HEK293 (cell line): ENCODE measurements around the gene IGSF11.

Source experiments
- CTCF ChIA-PET: fragments of 350-600 bp; formaldehyde crosslinking; extraction: SDS; loops from one replicate; lab custom pipeline; 2021; ENCODE audit warnings: antibody characterized with exemption; lab: Yijun Ruan, JAX
- POLR2A ChIA-PET: fragments of 300-600 bp; formaldehyde crosslinking; extraction: SDS; loops from one replicate; lab custom pipeline; 2020; ENCODE audit warnings: antibody characterized with exemption, inconsistent platforms; lab: Yijun Ruan, JAX
- H3K27ac ChIP-seq: fragments of 200-500 bp; sonication (Bioruptor generic); 2 replicates; pipeline ENCODE4 v1.5.1; 2014; ENCODE audit warnings: low read depth, low read length, control low read depth, inconsistent platforms; ENCODE audit errors: extremely low read depth
- H3K36me3 ChIP-seq, 2 experiments: fragments of 200-500 bp in 1 of 2; sonication (Bioruptor generic) in 1 of 2; 1 replicate in 1 of 2; 2 replicates in 1 of 2; pipeline ENCODE4 v1.5.1; 2014 to 2017; ENCODE audit warnings: inconsistent platforms in 2 of 2, low read length in 2 of 2; ENCODE audit not compliant: control insufficient read depth in 2 of 2, insufficient read depth in 1 of 2
- H3K4me1 ChIP-seq: fragments of 200-500 bp; sonication (Bioruptor generic); 2 replicates; pipeline ENCODE4 v1.5.1; 2014; ENCODE audit warnings: mild to moderate bottlenecking, low read length, inconsistent platforms; ENCODE audit not compliant: control insufficient read depth, insufficient read depth
- H3K4me3 ChIP-seq: 2 replicates; pipeline ENCODE4 v1.5.1; 2011; ENCODE audit warnings: low read depth, mild to moderate bottlenecking, control low read depth, low read length, moderate library complexity
- H3K9me3 ChIP-seq: fragments of 200-500 bp; sonication (Bioruptor generic); 2 replicates; pipeline ENCODE4 v1.5.1; 2014; ENCODE audit warnings: low read depth, low read length, inconsistent platforms; ENCODE audit not compliant: control insufficient read depth, insufficient read depth
- CTCF ChIP-seq: fragments of 450-650 bp; formaldehyde crosslinking; IDR thresholded peaks from 2 replicates; pipeline ENCODE4 v1.5.1; 2016; ENCODE audit warnings: missing biosample characterization, missing genetic modification characterization
- PATZ1 ChIP-seq: fragments of 450-650 bp; formaldehyde crosslinking; IDR thresholded peaks from 2 replicates; pipeline ENCODE4 v1.5.1; 2016; ENCODE audit warnings: missing biosample characterization, missing genetic modification characterization
- RBAK ChIP-seq: fragments of 450-650 bp; formaldehyde crosslinking; IDR thresholded peaks from 2 replicates; pipeline ENCODE4 v1.5.1; 2016; ENCODE audit warnings: missing biosample characterization, missing genetic modification characterization
- SETDB1 ChIP-seq: IDR thresholded peaks from one replicate; pipeline ENCODE4 v1.6.1; 2017; ENCODE audit warnings: mild to moderate bottlenecking, low read length, moderate library complexity, mixed read lengths; ENCODE audit not compliant: insufficient read length
- TCF7L2 ChIP-seq: IDR thresholded peaks from 2 replicates; pipeline ENCODE4 v1.6.1; 2011; ENCODE audit warnings: low read depth, mild to moderate bottlenecking, inconsistent platforms, low read length, moderate library complexity, borderline replicate concordance
- ZBTB11 ChIP-seq: fragments of 450-650 bp; formaldehyde crosslinking; conservative IDR thresholded peaks from 2 replicates; pipeline ENCODE4 v1.5.1; 2016; ENCODE audit warnings: low read depth, missing biosample characterization, missing genetic modification characterization
- ZBTB26 ChIP-seq: fragments of 450-650 bp; formaldehyde crosslinking; optimal IDR thresholded peaks from 2 replicates; pipeline ENCODE3; 2016; ENCODE audit warnings: missing biosample characterization, mild to moderate bottlenecking, missing genetic modification characterization
- ZFP37 ChIP-seq: fragments of 450-650 bp; formaldehyde crosslinking; IDR thresholded peaks from 2 replicates; pipeline ENCODE4 v1.5.1; 2016; ENCODE audit warnings: missing biosample characterization, missing genetic modification characterization
- ZNF10 ChIP-seq: fragments of 450-650 bp; formaldehyde crosslinking; IDR thresholded peaks from 2 replicates; pipeline ENCODE4 v1.5.1; 2017; ENCODE audit warnings: missing biosample characterization, missing genetic modification characterization
- ZNF132 ChIP-seq: fragments of 450-650 bp; formaldehyde crosslinking; IDR thresholded peaks from 2 replicates; pipeline ENCODE4 v1.5.1; 2017; ENCODE audit warnings: missing biosample characterization, missing genetic modification characterization, borderline replicate concordance
- ZNF16 ChIP-seq: fragments of 450-650 bp; formaldehyde crosslinking; IDR thresholded peaks from 2 replicates; pipeline ENCODE4 v1.5.1; 2016; ENCODE audit warnings: low read depth, missing biosample characterization, missing genetic modification characterization
- ZNF266 ChIP-seq: fragments of 450-650 bp; formaldehyde crosslinking; IDR thresholded peaks from 2 replicates; pipeline ENCODE4 v1.5.1; 2016; ENCODE audit warnings: missing biosample characterization, missing genetic modification characterization, low read depth
- ZNF37A ChIP-seq: fragments of 450-650 bp; IDR thresholded peaks from 2 replicates; pipeline ENCODE4 v1.5.1; 2018; ENCODE audit warnings: missing biosample characterization, missing genetic modification characterization
- ZNF514 ChIP-seq: fragments of 450-650 bp; formaldehyde crosslinking; IDR thresholded peaks from 2 replicates; pipeline ENCODE4 v1.5.1; 2016; ENCODE audit warnings: missing biosample characterization, missing genetic modification characterization
- ZNF529 ChIP-seq: fragments of 450-650 bp; formaldehyde crosslinking; IDR thresholded peaks from 2 replicates; pipeline ENCODE4 v1.5.1; 2017; ENCODE audit warnings: missing genetic modification characterization, missing biosample characterization; ENCODE audit not compliant: insufficient replicate concordance
- ZNF610 ChIP-seq: fragments of 450-650 bp; formaldehyde crosslinking; IDR thresholded peaks from 2 replicates; pipeline ENCODE4 v1.5.1; 2016; ENCODE audit warnings: missing biosample characterization, missing genetic modification characterization, borderline replicate concordance
- ZNF692 ChIP-seq: fragments of 450-650 bp; formaldehyde crosslinking; IDR thresholded peaks from 2 replicates; pipeline ENCODE4 v1.5.1; 2016; ENCODE audit warnings: missing biosample characterization, missing genetic modification characterization
- ZNF747 ChIP-seq: fragments of 450-650 bp; formaldehyde crosslinking; IDR thresholded peaks from 2 replicates; pipeline ENCODE4 v1.5.1; 2016; ENCODE audit warnings: missing biosample characterization, missing genetic modification characterization
- ZSCAN23 ChIP-seq: fragments of 450-650 bp; formaldehyde crosslinking; IDR thresholded peaks from 2 replicates; pipeline ENCODE4 v1.5.1; 2016; ENCODE audit warnings: missing biosample characterization, missing genetic modification characterization

The IGSF11 gene

GRCh38 chr3:118991775-118992174, 42.9 kb downstream of the IGSF11 start (continued):
- TF ChIP-seq ZNF132: no peak
- no peak for TF ChIP-seq ZNF692 (tag by site-specific recombination)
- TF ChIP-seq ZNF610 (tag by site-specific recombination): no peak
- TF ChIP-seq ZNF266 (tag by site-specific recombination): no peak
- TF ChIP-seq ZNF10 (tag by site-specific recombination): no peak
- no peak for TF ChIP-seq PATZ1
- TF ChIP-seq RBAK: no peak

GRCh38 chr3:118990823-118991560, 43.7 kb downstream of the IGSF11 start:
- H3K4me3 ChIP-seq: no peak overlapping the region
- POLR2A ChIA-PET: no interaction called here
- no peak for TF ChIP-seq ZNF529 (tag by site-specific recombination)
- no peak for TF ChIP-seq ZBTB11
- TF ChIP-seq CTCF (tag by site-specific recombination): no peak
- TF ChIP-seq TCF7L2: no peak
- TF ChIP-seq, all 188 proteins: peak for 0
- Histone ChIP-seq H3K9me3 (no peaks in the 10 kb centered on the region), H3K36me3 (no peaks in the 10 kb centered on the region), H3K4me1 (no peaks in the 10 kb centered on the region), H3K27ac (no peak overlapping the region)
- CTCF ChIA-PET: no interaction called here

- Histone ChIP-seq H3K4me1 (no peaks in the 10 kb centered on the region), H3K9me3 (no peaks in the 10 kb centered on the region), H3K36me3 (no peaks in the 10 kb centered on the region), H3K4me3 (no peak overlapping the region), H3K27ac (no peak overlapping the region)
- CTCF ChIA-PET: interaction anchor here (0.6 to 0.7 kb wide), 2 partner anchors 46 to 107 kb away, joined by 3 to 4 read pairs; partner anchors contain the start of gene IGSF11
- POLR2A ChIA-PET: no interaction called here
- TF ChIP-seq ZFP37: no peak
- TF ChIP-seq ZSCAN23 (tag by site-specific recombination): no peak
- no peak for TF ChIP-seq ZBTB26 (tag by site-specific recombination)
- no peak for TF ChIP-seq ZNF692 (tag by site-specific recombination)
- TF ChIP-seq ZNF747: no peak
- TF ChIP-seq ZNF16 (tag by site-specific recombination): no peak
- no peak for TF ChIP-seq ZNF514 (tag by site-specific recombination)
- no peak for TF ChIP-seq ZNF37A (tag by site-specific recombination)
- no peak for TF ChIP-seq SETDB1
Measured at GRCh38 chr3:118988198-118989130, 46.2 kb downstream of the IGSF11 start.
